Stimulated activated CD4-positive, alpha-beta T cell treated with anti-CD3 and anti-CD28 coated beads, Interleukin-15, amount 100 ng/mL, for 1 hour (primary cell): Measurements from ENCODE around the gene NCOA3.
A peak's percentile ranks its signal among the peaks of the same experiment; 100 is the strongest.

Experiments used
- DNase-seq, 2 donors: peaks; one replicate each; pipeline ENCODE4 v3.0.0-alpha.2; 2020; ENCODE audit warnings: low read depth in 1 of 2, low spot score in 1 of 2

The NCOA3 gene

DNA sequence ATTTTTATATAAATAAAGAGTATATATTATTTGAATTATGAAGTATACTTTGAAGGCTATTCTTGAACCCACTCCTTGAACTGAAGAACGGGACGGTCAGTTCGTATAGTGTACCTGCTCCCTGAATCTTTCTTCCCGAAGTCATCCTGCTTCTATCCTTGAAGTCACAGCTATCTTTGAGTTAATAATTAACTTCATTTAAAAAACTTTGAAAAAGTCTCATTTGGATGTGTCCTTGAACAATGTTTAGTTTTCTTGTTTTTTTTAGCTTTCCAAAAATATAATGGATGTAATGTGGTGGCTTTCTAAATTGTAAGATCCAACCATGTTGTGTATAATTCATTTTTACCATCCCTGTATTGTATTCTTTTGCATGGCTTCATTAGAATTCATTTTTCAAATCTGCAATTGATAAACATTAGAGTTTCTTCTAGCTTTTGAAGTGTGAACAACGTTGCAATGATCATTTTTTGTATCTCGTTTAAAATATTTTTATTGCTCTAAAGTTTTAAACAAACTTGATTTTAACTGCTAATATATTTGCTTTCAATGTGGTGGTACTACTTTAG is 94.4 kb downstream of the NCOA3 start:
- no peak for DNase-seq

DNA sequence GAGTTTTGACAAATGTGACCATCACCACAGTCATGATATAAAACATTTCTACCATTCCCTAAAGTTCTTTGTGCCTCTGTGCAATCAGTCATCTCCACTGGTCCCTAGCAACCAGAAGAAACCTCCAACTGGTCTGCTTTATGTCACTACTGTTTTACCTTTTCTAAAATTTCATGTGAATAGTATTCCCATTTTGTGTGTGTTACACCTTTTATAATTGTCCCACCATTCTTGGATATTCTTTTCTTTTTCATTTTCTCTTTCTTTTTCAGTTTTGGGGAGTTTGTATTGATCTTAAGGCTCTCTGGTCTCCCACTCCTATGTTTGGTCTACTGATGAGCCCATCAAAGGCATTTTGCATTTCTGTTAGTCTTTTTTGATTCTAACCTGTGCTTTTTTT is 95.4 kb downstream of the NCOA3 start:
- no peak for DNase-seq

DNA sequence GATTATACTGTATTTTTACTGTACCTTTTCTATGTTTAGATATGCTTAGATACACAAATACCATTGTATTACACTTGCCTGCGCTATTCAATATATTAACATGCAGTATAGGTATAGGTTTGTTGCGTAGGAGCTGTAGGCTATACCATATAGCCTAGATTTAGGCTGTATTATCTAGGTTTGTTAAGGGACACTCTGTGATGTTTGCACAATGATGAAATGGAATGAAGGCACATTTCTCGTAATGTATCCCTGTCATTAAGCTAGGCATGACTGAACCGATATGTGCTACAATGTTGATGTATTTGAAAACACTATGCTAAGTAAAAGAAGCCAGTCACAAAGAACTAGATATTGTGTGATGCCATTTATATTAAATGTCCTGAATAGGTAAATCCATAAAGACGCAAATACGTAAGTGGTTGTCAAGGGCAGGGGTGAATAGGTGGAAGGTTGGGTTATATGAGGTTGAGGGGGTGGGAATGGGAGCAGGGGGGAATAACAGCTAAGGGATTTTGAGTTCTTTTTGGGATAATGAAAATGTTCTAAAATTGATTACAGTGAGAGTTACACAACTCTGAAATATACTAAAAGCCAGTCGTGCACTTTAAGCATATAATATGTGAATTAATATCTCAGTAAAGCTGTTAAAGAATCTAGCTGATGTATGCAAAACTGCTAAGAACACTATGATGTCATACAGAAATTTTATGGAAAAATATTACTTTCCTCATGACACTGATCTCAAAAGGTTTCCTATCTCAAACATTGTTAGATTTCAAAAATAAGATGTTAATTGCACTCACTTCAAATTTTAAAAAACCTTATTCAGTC is 97.4 kb downstream of the NCOA3 start:
- no peak for DNase-seq

- no peak for DNase-seq
Measured at GRCh38 chr20:47600967-47601547, 99.4 kb downstream of the NCOA3 start.

DNA sequence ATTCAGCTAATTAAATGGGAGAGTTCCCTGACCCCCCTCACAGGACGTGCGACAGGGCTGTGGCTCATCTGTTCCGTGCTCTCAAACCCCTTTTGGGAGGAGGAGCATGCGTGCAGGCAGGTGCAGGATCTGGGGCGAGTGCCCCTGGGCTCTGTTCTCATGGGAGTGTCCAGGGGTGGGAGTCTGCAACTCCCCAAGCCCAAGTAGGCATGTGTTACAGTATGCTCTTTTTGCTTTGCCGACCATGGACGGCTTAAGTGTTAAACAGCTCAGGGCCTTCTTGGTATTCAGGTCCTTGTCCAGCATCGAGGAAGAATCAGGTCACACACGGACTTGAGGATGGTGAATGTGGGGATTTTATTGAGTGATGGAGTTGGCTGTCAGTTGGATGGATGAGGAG is 101.6 kb downstream of the NCOA3 start:
- no peak for DNase-seq

GRCh38 chr20:47605673-47606413 is 104.2 kb downstream of the NCOA3 start:
- DNase-seq: no peak

GRCh38 chr20:47606414-47606982 is 104.8 kb downstream of the NCOA3 start:
- no peak for DNase-seq

DNA sequence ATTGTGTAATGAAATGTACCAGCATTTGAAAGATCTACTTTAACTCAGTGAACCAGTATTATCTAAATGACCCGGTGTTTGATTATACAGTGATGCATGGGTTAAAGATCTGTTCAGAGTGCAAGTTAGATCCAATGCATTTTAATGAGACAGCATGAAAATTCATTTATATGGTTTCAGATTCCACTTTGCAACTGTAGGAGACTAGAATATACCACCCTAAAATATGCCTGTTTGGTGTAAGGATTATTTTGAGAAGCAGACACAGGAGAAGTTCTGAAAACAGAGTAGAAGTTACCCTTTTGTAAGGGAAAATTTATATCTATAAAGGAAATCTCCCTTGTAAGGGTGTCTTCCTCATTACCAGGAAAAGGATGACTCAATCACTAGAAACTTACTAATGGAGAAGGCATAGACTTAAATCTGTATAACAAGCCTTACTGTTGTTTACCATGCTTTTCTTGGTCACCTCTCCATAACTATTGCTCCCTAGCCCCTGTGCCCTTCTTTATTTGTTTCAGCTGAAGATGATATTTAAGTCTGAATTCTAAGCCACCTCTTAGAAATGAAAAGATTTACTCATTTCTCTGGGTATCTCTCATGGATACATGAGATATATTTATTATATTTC is 105.4 kb downstream of the NCOA3 start:
- DNase-seq: no peak

GRCh38 chr20:47609001-47609400 is 107.3 kb downstream of the NCOA3 start:
- no peak for DNase-seq

DNA sequence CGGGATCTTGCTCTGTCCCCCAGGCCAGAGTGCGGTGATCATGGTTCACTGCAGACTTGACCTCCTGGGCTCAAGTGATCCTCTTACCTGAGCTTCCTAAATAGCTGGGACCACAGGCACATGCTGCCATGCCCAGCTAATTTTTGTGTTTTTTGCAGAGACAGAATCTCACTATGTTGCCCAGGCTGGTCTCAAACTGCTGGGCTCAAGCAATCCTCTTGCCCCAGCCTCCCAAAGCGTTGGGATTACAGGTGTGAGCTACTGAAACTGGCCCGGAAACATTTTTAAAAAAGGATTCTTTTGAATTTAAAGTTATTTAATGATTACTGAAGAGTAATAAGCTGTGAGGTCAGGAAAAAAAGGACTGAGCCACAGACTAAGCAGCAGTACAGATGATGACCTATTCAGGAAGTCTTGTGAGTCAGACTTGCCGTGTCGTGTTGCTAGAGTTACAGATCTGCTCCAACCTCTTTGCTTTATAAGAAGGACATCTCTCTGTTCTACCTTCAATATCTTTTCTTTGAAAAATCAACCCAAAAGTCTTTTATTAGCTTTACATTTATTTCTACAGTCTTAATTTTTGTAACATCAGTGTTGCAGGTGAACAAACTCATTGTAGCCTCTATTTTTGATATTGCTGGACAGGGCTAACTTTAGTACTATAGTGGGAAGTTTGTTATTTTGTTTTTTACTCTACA is 108.7 kb downstream of the NCOA3 start:
- peak; percentile 10 to 39 for DNase-seq

- DNase-seq: no peak
Measured at GRCh38 chr20:47610945-47611250, 109.2 kb downstream of the NCOA3 start.

GRCh38 chr20:47611785-47612184 is 110.1 kb downstream of the NCOA3 start:
- DNase-seq: no peak

- DNase-seq: no peak
Measured at GRCh38 chr20:47612670-47613069, 111.0 kb downstream of the NCOA3 start.

GRCh38 chr20:47614703-47615309 is 113.1 kb downstream of the NCOA3 start:
- no peak for DNase-seq

- no peak for DNase-seq
Measured at GRCh38 chr20:47618479-47618878, 116.8 kb downstream of the NCOA3 start.

DNA sequence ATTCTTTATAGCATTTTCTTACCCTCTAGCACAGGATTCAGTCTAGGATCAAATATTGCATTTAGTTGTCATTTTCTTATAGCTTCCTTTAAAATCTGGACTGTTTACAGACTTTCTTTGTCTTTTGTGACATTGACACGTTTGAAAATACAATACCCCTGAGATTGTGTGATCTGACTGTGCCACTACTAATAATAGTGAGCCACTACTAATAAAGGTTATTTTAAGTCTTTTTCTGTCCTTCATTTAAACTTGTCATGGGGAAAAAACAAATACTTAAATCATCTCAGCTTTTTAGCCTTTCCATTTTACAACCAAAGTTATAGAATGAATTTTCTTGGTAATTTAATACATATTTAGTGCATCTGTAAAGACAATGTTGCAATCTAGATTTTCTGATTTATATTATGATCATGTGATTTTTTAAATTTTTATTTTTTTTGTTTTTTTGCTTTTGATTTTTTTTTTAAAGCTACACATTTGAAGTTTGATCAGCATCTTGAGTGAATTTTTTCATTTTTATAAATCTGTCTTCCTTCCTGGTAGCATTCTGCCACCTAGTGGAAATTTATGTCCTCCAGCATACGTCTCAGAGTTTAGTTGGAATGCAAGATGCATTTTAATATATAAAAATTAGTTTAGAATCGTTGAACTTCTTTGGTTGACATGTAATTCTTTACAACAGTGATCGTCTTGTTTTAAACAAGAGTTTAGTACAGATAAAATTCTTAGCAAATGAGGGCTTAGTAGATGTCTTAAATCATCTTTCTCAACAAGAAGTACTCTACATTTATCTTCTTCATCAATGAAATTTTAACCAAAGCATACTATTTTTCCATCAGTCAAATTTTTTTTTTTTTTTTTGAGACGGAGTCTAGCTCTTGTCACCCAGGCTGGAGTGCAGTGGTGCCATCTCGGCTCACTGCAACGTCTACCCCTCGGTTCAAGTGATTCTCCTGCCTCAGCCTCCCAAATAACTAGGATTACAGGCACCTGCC is 119.4 kb downstream of the NCOA3 start:
- DNase-seq: no peak

DNA sequence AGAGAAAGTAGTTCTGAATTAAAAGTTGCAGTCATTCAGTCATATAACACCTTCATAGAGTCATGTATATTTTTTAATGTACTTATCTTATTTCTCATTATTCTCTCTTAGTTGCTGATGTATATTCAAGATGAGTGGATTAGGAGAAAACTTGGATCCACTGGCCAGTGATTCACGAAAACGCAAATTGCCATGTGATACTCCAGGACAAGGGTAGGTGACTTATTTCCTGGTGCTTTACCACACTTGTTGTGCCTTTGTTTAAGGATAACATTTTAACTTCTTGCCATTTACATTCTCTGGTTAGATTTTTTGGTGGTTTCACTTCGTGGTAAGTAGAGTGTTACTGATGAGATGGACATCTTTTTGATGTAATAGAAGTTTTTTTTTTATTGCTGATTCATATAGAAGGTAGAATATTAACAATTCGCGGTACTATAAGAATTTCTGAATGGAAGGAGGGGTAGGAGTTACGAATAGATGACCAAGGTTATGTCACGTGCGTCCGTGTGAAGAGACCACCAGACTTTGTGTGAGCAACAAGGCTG is 120.5 kb downstream of the NCOA3 start:
- DNase-seq: no peak

GRCh38 chr20:47623206-47623605 is 121.5 kb downstream of the NCOA3 start:
- DNase-seq: no peak

GRCh38 chr20:47627540-47627939 is 125.9 kb downstream of the NCOA3 start:
- DNase-seq: no peak
